ENCODE results near the gene HGS.

DNA sequence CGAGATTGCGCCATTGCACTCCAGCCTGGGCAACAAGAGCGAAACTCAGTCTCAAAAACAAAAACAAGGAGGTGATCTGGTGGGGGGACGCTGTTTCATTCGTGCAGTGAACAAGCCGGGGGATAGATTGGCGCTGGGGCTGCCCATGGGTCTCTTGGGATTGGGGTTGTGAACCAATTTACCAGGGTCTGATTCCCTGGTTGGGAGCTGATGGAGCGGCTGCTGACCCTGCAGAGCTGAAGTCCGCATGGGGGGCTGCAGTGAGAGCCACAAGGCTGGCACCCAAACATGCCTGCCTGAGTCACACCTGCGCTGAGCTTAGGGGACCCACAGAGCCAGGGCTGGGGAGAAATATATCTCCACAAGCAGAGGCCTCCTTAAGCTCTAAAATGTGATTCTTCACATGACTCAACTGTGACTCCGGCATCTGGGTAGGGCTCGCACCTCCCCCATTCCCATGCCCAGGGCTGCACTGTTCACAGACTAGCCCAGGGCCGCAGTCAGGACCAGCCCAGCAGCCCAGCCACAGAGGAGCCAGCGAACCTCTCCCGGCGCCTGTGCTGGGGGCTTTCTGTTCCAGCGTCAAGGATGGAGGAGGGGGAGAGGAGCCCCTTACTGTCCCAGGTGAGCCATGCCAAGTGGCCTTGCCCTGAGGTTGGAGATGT, 41.9 kb upstream of the HGS start:
- TF ChIP-seq, protein P1, sequence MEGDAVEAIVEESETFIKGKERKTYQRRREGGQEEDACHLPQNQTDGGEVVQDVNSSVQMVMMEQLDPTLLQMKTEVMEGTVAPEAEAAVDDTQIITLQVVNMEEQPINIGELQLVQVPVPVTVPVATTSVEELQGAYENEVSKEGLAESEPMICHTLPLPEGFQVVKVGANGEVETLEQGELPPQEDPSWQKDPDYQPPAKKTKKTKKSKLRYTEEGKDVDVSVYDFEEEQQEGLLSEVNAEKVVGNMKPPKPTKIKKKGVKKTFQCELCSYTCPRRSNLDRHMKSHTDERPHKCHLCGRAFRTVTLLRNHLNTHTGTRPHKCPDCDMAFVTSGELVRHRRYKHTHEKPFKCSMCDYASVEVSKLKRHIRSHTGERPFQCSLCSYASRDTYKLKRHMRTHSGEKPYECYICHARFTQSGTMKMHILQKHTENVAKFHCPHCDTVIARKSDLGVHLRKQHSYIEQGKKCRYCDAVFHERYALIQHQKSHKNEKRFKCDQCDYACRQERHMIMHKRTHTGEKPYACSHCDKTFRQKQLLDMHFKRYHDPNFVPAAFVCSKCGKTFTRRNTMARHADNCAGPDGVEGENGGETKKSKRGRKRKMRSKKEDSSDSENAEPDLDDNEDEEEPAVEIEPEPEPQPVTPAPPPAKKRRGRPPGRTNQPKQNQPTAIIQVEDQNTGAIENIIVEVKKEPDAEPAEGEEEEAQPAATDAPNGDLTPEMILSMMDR (IDR thresholded peaks at IDR 0.05), result no peak
- TF ChIP-seq POLR2A (IDR thresholded peaks at IDR 0.05), result no peak

Data from body of pancreas (tissue), 4 donors.